ENCODE results near the gene IL21R.

Gene IL21R

DNA sequence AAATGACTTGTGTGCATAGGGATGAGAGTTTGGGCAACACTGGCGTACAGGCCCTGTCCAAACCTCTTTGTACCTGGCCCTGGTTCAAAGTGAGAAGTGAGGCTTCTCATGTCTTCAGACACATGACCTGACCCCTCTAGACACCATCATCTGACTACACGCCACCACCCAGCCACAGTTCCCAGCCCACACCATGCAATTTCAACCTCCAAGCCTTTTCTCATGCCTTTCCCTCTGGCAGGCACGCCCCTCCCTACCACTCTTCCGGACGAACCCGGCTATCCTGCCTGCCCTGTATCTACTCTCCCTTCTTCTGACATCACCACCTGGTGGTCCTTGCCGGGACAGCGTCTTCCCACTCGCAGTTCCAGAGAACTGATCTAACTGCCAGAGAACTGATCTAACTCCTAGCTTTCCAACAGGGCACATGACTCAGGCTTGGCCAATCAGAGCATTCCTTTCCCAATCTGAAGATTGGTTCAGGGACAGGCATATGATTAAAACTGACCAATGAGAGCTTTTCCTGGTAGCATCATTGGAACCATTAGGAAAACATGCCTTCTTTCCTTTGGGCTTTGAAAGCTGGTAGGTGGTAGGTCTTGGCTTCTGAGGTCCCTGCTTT lies 27.1 kb upstream of the IL21R start:
- H3K27me3 ChIP-seq (ENCODE audit: control insufficient read depth, insufficient read depth, low read length): no peaks in the 10 kb centered on the region
- no CpG with 5 or more reads among the region's 9 CpGs for WGBS (ENCODE audit: insufficient coverage, insufficient read length)
- H3K27ac ChIP-seq (ENCODE audit: low read length): no peak overlapping the region
- H3K9me3 ChIP-seq (ENCODE audit: control insufficient read depth, insufficient read depth, low read length): no peaks in the 10 kb centered on the region
- no peak overlapping the region for H3K4me3 ChIP-seq (ENCODE audit: low read length)
- H3K36me3 ChIP-seq (ENCODE audit: control insufficient read depth, insufficient read depth, low read length): no peaks in the 10 kb centered on the region
- H3K4me1 ChIP-seq (ENCODE audit: control insufficient read depth, insufficient read depth, low read length): no peaks in the 10 kb centered on the region
- DNase-seq (ENCODE audit: low read depth, low spot score): peak; percentile 91

DNA sequence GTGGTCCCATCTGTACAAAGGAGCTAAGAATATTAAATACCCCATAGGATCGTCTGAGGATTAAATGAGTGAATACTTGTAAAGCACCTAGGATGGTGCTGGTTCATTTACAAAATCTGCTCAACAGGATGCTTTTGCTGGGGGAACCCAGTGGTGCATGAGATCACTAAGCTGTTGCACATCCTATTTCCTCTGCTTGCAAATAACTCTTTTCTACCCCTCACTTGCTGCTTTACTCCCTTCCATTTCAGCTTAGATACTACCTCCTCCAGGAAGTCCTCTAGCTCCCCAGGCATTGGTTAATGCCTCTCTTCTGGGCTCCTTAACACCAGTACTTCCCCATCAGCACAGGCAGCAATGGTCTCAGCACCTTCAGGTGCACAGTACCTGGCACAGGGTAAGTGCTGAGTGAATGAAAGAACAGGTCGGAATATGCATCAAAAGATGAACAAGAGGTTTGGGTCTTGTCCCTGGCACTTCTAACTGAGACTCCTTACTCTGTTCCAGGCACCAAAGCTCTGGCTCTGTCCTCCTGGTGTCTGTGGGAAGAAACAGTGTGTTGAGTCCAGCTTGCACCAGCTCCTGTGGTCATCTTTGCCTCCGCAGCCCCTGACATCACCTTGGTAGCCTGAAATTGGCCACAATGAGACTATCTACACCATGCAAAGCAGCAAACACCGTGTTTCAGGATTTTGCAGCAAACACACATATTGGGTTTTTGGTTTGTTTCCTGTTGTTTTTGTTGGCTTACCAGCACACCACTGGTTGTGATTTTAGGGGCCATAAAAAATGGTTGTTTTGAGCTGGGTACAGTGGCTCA lies 24.1 kb upstream of the IL21R start:
- H3K27me3 ChIP-seq (ENCODE audit: control insufficient read depth, insufficient read depth, low read length): no peaks in the 10 kb centered on the region
- H3K9me3 ChIP-seq (ENCODE audit: control insufficient read depth, insufficient read depth, low read length): no peaks in the 10 kb centered on the region
- DNase-seq (ENCODE audit: low read depth, low spot score): no peak
- H3K4me1 ChIP-seq (ENCODE audit: control insufficient read depth, insufficient read depth, low read length): no peaks in the 10 kb centered on the region
- H3K36me3 ChIP-seq (ENCODE audit: control insufficient read depth, insufficient read depth, low read length): no peaks in the 10 kb centered on the region
- H3K27ac ChIP-seq (ENCODE audit: low read length): no peak overlapping the region
- WGBS (ENCODE audit: insufficient coverage, insufficient read length): no CpG with 5 or more reads among the region's 4 CpGs
- H3K4me3 ChIP-seq (ENCODE audit: low read length): no peak overlapping the region

DNA sequence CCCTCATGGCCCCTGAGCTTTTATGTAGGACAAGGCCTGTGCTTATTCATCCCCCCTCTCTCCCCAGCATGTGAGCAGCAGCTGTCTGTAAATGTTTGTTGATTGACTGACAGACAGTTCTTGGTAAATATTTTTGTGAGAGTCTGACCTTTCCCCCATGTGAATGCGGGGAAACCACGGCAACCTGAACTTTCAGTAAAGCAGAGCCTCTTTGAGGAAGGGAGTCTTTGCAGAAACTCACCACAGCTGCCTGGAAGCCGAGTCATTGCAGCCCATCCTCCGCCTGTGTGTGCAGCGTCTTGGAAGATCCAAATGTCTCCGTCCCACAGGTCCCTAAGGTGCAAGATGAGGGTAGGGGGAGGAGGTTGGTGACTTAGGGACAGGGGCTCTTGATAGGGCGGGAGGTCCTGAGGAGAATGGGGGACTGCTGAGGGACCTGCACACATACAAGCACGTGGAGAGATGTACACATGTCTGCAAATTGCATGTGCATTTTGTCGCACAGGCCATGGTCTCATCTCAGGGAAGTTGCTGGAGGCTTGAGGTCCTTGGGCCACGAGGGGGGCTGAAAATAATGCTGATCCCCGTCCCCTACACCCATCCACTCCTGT lies 23.0 kb upstream of the IL21R start:
- Histone ChIP-seq H3K9me3 (ENCODE audit: control insufficient read depth, insufficient read depth, low read length) (no peaks in the 10 kb centered on the region), H3K36me3 (ENCODE audit: control insufficient read depth, insufficient read depth, low read length) (no peaks in the 10 kb centered on the region), H3K4me1 (ENCODE audit: control insufficient read depth, insufficient read depth, low read length) (no peaks in the 10 kb centered on the region), H3K27me3 (ENCODE audit: control insufficient read depth, insufficient read depth, low read length) (no peaks in the 10 kb centered on the region), H3K4me3 (ENCODE audit: low read length) (no peak overlapping the region), H3K27ac (ENCODE audit: low read length) (no peak overlapping the region)
- WGBS (ENCODE audit: insufficient coverage, insufficient read length): no CpG with 5 or more reads among the region's 11 CpGs
- no peak for DNase-seq (ENCODE audit: low read depth, low spot score)

DNA sequence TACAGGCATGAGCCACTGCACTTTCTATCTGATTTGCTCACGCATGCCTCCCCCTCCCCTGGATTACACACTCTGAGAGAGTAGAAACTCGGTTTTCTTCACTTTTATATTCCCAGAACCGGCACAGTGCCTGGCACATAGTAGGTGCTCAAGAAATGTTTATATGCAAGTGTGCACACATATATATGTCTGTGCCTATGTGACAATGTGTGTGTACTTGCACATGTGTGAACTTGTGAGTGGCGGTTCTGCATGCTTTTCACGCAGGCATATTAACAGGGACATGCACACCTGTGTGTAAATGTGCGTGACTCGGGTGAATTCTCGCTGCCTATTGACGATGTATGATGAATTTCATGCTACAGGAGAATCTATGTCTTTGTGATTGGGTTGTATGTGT lies 22.1 kb upstream of the IL21R start:
- DNase-seq (ENCODE audit: low read depth, low spot score): no peak
- no peak overlapping the region for H3K4me3 ChIP-seq (ENCODE audit: low read length)
- no peaks in the 10 kb centered on the region for H3K36me3 ChIP-seq (ENCODE audit: control insufficient read depth, insufficient read depth, low read length)
- H3K4me1 ChIP-seq (ENCODE audit: control insufficient read depth, insufficient read depth, low read length): no peaks in the 10 kb centered on the region
- H3K27me3 ChIP-seq (ENCODE audit: control insufficient read depth, insufficient read depth, low read length): no peaks in the 10 kb centered on the region
- WGBS (ENCODE audit: insufficient coverage, insufficient read length): no CpG with 5 or more reads among the region's 9 CpGs
- no peaks in the 10 kb centered on the region for H3K9me3 ChIP-seq (ENCODE audit: control insufficient read depth, insufficient read depth, low read length)
- H3K27ac ChIP-seq (ENCODE audit: low read length): no peak overlapping the region

DNA sequence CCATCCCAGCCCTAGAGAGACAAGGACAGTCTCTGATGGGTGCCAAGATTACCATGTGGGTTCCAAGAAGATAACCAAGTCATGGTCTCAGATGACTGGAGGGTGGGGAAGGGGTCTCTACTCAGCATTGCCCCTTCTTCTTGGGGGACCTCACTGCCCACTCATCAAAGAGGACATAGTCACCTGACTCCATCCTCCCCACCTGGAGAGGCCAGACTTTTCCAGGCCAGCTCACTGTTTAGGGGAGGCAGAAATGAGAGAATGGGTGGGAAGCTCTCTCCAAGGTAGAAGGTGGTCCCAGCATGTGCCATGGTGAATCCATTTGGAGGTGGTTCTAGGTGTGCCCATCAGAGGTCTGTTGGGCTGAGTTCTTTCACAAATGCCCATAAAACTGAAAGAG lies 20.7 kb upstream of the IL21R start:
- Histone ChIP-seq H3K27ac (ENCODE audit: low read length) (no peak overlapping the region), H3K4me1 (ENCODE audit: control insufficient read depth, insufficient read depth, low read length) (no peaks in the 10 kb centered on the region), H3K9me3 (ENCODE audit: control insufficient read depth, insufficient read depth, low read length) (no peaks in the 10 kb centered on the region), H3K4me3 (ENCODE audit: low read length) (no peak overlapping the region), H3K36me3 (ENCODE audit: control insufficient read depth, insufficient read depth, low read length) (no peaks in the 10 kb centered on the region), H3K27me3 (ENCODE audit: control insufficient read depth, insufficient read depth, low read length) (no peaks in the 10 kb centered on the region)
- no peak for DNase-seq (ENCODE audit: low read depth, low spot score)

DNA sequence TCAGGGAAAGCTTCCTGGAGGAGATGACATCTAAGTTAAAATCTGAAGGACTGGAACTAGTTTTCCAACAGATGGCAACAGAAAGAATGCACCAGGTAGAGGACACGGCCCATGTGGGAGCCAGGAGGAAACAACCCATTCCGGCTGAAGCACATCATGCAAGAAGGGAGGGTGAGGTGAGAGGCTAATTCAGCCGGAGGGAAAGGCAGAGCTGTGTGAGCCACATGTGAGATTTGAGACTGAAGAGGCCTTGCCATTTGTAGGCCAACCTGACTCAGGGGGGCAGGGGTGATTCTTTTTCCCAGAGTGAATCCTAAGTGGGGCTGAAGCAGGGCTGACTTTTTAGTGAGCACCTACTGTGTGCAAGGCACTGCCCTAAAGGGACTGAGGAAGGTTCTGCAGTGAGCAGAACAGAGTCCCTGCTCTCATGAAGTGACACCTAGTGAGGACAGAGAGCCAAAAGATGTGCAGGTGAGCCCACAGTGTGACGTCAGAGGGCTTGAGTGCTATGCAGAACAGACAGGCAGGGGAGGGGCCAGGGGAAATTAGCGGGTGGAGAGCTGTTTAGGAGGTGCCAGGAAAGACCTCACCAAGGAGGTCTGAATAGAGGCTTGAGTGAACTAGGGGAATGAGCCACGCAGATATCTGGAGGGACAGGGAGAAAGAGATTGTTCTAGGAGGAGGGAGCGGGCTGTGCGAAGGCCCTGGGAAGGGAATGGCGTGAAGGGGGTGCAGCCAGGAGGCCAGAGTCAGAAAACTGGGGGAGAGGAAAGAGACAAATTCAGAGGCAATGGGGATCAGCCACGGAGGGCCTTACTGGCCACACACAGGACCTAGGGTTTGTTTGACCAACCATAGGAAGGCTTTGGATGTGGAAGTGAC lies 19.8 kb upstream of the IL21R start:
- Histone ChIP-seq H3K27ac (ENCODE audit: low read length) (no peak overlapping the region), H3K4me1 (ENCODE audit: control insufficient read depth, insufficient read depth, low read length) (no peaks in the 10 kb centered on the region), H3K4me3 (ENCODE audit: low read length) (no peak overlapping the region), H3K27me3 (ENCODE audit: control insufficient read depth, insufficient read depth, low read length) (no peaks in the 10 kb centered on the region), H3K9me3 (ENCODE audit: control insufficient read depth, insufficient read depth, low read length) (no peaks in the 10 kb centered on the region), H3K36me3 (ENCODE audit: control insufficient read depth, insufficient read depth, low read length) (no peaks in the 10 kb centered on the region)
- no peak for DNase-seq (ENCODE audit: low read depth, low spot score)
- WGBS (ENCODE audit: insufficient coverage, insufficient read length): no CpG with 5 or more reads among the region's 10 CpGs

DNA sequence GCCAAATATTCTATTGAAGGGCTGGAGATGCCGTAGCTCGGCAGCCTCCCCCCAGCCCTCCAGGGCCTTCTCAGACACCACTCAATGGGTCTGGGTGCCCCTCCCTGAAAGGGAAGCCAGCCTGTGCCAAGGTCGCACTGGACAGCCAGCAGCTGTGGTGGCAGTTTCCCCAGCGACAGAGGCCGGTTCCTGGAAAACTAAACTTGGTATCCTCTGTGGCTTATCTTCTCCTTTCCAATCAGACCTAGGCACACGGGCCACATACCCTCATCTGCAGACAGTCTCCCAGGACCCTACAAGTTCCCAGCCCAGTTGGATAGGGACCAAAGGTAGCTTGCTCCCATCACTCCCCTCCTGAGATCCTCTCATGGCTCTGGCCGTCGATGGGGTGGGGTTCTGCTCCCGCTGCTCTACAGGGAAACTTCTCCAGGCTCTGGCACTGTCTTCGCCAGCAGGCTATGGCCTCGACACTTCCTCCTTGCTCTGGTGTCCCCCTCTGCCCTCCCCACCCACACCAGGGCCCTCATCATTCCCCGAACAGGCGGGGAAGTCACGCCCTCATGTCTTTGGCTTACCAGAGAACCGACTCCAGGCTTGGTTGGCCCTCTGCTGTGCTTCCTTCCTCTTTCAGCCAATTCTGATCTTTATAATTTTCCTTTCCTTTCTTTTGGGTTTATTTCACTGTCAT lies 18.3 kb upstream of the IL21R start:
- Histone ChIP-seq H3K9me3 (ENCODE audit: control insufficient read depth, insufficient read depth, low read length) (no peaks in the 10 kb centered on the region), H3K36me3 (ENCODE audit: control insufficient read depth, insufficient read depth, low read length) (no peaks in the 10 kb centered on the region), H3K4me3 (ENCODE audit: low read length) (no peak overlapping the region), H3K4me1 (ENCODE audit: control insufficient read depth, insufficient read depth, low read length) (no peaks in the 10 kb centered on the region), H3K27ac (ENCODE audit: low read length) (no peak overlapping the region), H3K27me3 (ENCODE audit: control insufficient read depth, insufficient read depth, low read length) (no peaks in the 10 kb centered on the region)
- no CpG with 5 or more reads among the region's 15 CpGs for WGBS (ENCODE audit: insufficient coverage, insufficient read length)
- DNase-seq (ENCODE audit: low read depth, low spot score): no peak

DNA sequence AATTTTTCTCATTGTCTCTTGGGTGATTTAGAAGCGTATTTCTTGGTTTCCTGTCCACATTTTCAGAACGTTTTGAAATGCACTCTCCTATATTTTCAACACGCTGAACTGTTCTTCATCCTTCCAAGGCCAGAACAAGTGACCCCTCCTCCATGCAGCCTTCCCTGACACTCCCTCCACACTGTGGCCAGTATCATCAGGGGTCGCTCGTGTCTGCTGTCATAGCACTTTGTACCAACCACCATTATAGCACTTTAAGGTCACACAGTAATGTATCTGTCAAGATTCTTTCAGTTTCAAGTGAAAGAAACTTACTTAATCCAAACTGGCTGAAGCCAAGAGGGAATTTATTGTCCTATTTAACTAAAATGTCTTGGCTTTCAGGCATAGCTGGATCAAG lies 17.5 kb upstream of the IL21R start:
- no CpG with 5 or more reads among the region's 5 CpGs for WGBS (ENCODE audit: insufficient coverage, insufficient read length)
- H3K4me3 ChIP-seq (ENCODE audit: low read length): no peak overlapping the region
- no peaks in the 10 kb centered on the region for H3K4me1 ChIP-seq (ENCODE audit: control insufficient read depth, insufficient read depth, low read length)
- H3K27ac ChIP-seq (ENCODE audit: low read length): no peak overlapping the region
- H3K36me3 ChIP-seq (ENCODE audit: control insufficient read depth, insufficient read depth, low read length): no peaks in the 10 kb centered on the region
- H3K9me3 ChIP-seq (ENCODE audit: control insufficient read depth, insufficient read depth, low read length): no peaks in the 10 kb centered on the region
- H3K27me3 ChIP-seq (ENCODE audit: control insufficient read depth, insufficient read depth, low read length): no peaks in the 10 kb centered on the region
- no peak for DNase-seq (ENCODE audit: low read depth, low spot score)

DNA sequence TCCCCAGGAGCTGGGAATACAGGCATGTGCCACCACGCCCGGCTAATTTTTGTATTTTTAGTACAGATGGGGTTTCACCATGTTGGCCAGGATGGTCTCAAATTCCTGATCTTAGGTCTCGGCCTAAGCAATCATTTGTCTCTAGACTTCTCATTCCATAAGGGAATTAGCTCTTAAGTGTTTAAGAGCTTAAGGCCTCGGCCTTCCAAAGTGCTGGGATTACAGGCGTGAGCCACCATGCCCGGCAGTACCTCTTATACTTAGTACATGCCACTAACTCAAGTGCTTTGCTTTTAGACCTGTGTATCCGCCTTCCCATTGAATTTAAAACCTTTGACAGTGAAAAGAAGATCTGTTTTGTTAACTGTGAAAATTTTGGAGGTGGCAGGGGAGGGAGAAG lies 16.6 kb upstream of the IL21R start:
- no peaks in the 10 kb centered on the region for H3K9me3 ChIP-seq (ENCODE audit: control insufficient read depth, insufficient read depth, low read length)
- H3K27me3 ChIP-seq (ENCODE audit: control insufficient read depth, insufficient read depth, low read length): no peaks in the 10 kb centered on the region
- H3K27ac ChIP-seq (ENCODE audit: low read length): no peak overlapping the region
- H3K4me3 ChIP-seq (ENCODE audit: low read length): no peak overlapping the region
- no CpG with 5 or more reads among the region's 7 CpGs for WGBS (ENCODE audit: insufficient coverage, insufficient read length)
- H3K4me1 ChIP-seq (ENCODE audit: control insufficient read depth, insufficient read depth, low read length): no peaks in the 10 kb centered on the region
- H3K36me3 ChIP-seq (ENCODE audit: control insufficient read depth, insufficient read depth, low read length): no peaks in the 10 kb centered on the region
- no peak for DNase-seq (ENCODE audit: low read depth, low spot score)

DNA sequence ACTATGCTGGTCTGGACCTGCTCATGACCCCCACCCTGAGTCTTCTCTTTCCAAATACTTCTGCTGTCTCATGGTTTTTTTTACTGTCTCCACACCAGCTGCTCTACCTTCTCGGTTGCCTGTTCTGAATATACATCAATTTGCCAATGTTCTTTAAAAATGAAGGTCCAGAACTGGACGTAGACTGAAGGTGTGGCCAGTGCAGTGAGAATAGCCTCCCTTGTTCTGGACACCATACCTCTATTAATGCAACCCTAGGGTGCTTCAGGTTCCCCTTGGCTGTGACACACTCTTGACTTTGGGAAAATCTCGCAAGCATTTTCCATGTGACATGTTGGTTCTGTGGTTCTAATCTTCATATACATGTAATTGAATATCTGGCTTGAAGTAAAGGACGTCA lies 15.3 kb upstream of the IL21R start:
- Histone ChIP-seq H3K27me3 (ENCODE audit: control insufficient read depth, insufficient read depth, low read length) (no peaks in the 10 kb centered on the region), H3K4me1 (ENCODE audit: control insufficient read depth, insufficient read depth, low read length) (no peaks in the 10 kb centered on the region), H3K9me3 (ENCODE audit: control insufficient read depth, insufficient read depth, low read length) (no peaks in the 10 kb centered on the region), H3K27ac (ENCODE audit: low read length) (no peak overlapping the region), H3K4me3 (ENCODE audit: low read length) (no peak overlapping the region), H3K36me3 (ENCODE audit: control insufficient read depth, insufficient read depth, low read length) (no peaks in the 10 kb centered on the region)
- no CpG with 5 or more reads among the region's 4 CpGs for WGBS (ENCODE audit: insufficient coverage, insufficient read length)
- DNase-seq (ENCODE audit: low read depth, low spot score): no peak

All from iPS DF 6.9 (cell line).